Left ventricle myocardium inferior (tissue), 1 donor: ENCODE results near the gene ASTN1. TPM values are rescaled to one million over a fixed set of nuclear protein-coding genes. Genes with fewer than 3 reads are reported as not detected.

ENCODE experiments used
- DNase-seq: peaks from one replicate; pipeline ENCODE4 v3.0.0-alpha.2; 2020
- H3K27ac ChIP-seq: fragments of 200-600 bp; replicated peaks from 2 replicates; pipeline ENCODE4 v1.8.0; 2021
- H3K27me3 ChIP-seq: fragments of 200-600 bp; 2 replicates; pipeline ENCODE4 v1.8.0; 2021; ENCODE audit warnings: low read depth
- H3K36me3 ChIP-seq: fragments of 200-600 bp; 2 replicates; pipeline ENCODE4 v1.8.0; 2021
- H3K4me1 ChIP-seq: fragments of 200-600 bp; 2 replicates; pipeline ENCODE4 v1.8.0; 2021
- H3K4me3 ChIP-seq: fragments of 200-600 bp; 2 replicates; pipeline ENCODE4 v1.8.0; 2021; ENCODE audit warnings: mild to moderate bottlenecking, moderate library complexity
- H3K9me3 ChIP-seq: fragments of 200-600 bp; replicated peaks from 2 replicates; pipeline ENCODE4 v1.8.0; 2021
- intact Hi-C: fragments of 100-400 bp; cut with micrococcal nuclease; formaldehyde crosslinking; loops from one replicate; pipeline ENCODE4 v1.11.0; 2022
- total RNA-seq: library from RNA; stranded (reverse); fragmentation: NEBNext Ultra II Directional; extraction: Animal tissue kit (Norgen Biotek cat#: 25700); gene quantifications from one replicate; pipeline ENCODE4 v1.2.1, GENCODE V29; 2021
- TF ChIP-seq, protein P1 (sequence below): fragments of 200-600 bp; IDR thresholded peaks from 2 replicates; pipeline ENCODE4 v1.8.0; 2021; ENCODE audit warnings: antibody characterized with exemption, mild to moderate bottlenecking, borderline replicate concordance
- donor health status: DM: no; HTN: yes; CAD: no; lungs with severe emphysema.

The ASTN1 gene
- total RNA-seq, 1 donor from 2014 or later = 0.33 TPM

DNA sequence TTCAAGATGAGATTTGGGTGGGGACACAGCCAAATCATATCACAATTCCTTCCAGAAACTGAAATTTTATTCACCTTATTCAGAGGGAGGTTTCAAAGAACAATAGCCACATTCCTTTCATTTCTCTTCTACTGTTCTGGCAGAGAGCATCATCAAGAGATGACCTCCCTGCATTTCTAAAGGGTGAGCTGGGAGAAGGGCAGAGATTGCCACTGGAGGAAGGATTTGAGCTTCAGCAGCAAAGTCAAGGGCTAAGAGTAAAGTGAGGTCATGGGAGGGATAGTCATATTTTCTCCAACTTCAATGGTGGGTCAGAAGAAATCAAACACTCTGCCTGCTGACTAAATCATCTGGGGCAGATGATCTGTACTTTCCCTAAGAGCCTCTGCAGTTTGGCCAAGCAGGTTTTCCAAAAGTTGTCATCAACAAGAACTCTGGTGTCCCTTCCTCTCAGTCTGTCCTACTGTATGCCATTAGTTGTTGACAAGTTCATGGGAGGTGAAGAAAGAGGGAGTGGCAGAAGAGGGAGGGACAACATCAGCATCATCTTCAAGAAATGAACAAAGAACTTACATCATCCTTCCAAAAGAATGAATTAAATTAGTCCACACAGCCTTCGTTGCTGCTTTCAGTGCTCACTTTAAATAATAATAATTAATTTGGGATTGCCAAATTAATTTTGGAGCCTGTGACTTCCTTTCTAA, 298.3 kb downstream of the ASTN1 start:
- TF ChIP-seq, protein P1, sequence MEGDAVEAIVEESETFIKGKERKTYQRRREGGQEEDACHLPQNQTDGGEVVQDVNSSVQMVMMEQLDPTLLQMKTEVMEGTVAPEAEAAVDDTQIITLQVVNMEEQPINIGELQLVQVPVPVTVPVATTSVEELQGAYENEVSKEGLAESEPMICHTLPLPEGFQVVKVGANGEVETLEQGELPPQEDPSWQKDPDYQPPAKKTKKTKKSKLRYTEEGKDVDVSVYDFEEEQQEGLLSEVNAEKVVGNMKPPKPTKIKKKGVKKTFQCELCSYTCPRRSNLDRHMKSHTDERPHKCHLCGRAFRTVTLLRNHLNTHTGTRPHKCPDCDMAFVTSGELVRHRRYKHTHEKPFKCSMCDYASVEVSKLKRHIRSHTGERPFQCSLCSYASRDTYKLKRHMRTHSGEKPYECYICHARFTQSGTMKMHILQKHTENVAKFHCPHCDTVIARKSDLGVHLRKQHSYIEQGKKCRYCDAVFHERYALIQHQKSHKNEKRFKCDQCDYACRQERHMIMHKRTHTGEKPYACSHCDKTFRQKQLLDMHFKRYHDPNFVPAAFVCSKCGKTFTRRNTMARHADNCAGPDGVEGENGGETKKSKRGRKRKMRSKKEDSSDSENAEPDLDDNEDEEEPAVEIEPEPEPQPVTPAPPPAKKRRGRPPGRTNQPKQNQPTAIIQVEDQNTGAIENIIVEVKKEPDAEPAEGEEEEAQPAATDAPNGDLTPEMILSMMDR = no peak
- no peak overlapping the region for H3K27ac ChIP-seq
- no peak overlapping the region for H3K4me3 ChIP-seq
- no peaks in the 10 kb centered on the region for H3K27me3 ChIP-seq
- no peaks in the 10 kb centered on the region for H3K36me3 ChIP-seq
- no peak for DNase-seq
- intact Hi-C loops = no loop called here
- H3K9me3 ChIP-seq = no peaks in the 10 kb centered on the region
- no peaks in the 10 kb centered on the region for H3K4me1 ChIP-seq

DNA sequence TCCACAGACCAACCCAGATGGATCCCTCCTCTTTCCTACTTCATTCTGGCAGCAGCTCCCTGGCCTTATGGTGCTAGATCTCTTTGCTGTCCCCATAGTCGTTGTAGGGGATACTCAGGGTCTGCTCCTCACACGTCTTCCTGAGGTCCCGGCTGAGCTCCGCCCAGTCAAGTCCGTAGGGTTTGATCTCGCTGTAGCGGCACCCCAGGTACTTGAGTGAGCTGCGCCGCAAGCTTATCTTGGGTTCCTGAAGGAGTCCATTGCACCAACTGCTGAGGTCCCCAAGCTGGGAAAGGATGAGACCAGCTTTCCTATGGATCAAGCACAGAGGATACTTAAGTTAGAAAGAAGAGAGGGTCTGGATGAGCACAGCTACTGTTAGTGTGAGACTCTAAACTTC, 300.3 kb downstream of the ASTN1 start:
- Histone ChIP-seq H3K27ac (no peak overlapping the region), H3K27me3 (no peaks in the 10 kb centered on the region), H3K4me3 (no peak overlapping the region), H3K4me1 (no peaks in the 10 kb centered on the region), H3K9me3 (no peaks in the 10 kb centered on the region), H3K36me3 (no peaks in the 10 kb centered on the region)
- intact Hi-C loops = no loop called here
- DNase-seq = no peak
- TF ChIP-seq, protein P1 = no peak

GRCh38 chr1:176863613-176864012, 300.9 kb downstream of the ASTN1 start:
- DNase-seq = no peak
- Histone ChIP-seq H3K9me3 (no peaks in the 10 kb centered on the region), H3K27ac (no peak overlapping the region), H3K4me3 (no peak overlapping the region), H3K36me3 (no peaks in the 10 kb centered on the region), H3K4me1 (no peaks in the 10 kb centered on the region), H3K27me3 (no peaks in the 10 kb centered on the region)
- TF ChIP-seq, protein P1 = no peak
- intact Hi-C loops = no loop called here

DNA sequence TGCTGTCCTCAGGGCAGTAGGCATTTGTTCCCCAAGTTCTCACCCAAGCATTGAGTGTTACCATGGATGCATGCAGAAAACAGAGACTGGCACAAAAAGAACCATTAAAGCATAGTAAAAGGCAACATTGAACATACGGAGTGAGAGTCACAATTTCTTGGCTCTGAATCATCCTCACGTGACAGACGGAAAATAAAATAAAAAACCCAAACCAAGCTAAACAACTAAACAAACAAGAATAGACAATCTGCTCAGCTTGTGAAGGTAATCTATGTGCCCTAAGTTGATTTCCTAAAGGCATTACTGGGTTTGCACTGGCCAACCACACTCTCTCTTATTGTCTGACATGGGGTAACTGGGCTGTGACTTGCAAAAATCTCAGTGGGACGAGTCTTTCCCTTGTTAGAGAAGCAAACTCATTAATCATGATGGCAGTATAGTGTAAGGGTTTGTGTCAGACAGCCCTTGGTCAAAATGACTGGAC, 306.0 kb downstream of the ASTN1 start:
- Histone ChIP-seq H3K27me3 (no peaks in the 10 kb centered on the region), H3K4me3 (no peak overlapping the region), H3K9me3 (no peaks in the 10 kb centered on the region), H3K4me1 (peaks cover 6% of the 10 kb centered on the region), H3K27ac (no peak overlapping the region), H3K36me3 (no peaks in the 10 kb centered on the region)
- DNase-seq = no peak
- intact Hi-C loops = no loop called here
- TF ChIP-seq, protein P1 = no peak

DNA sequence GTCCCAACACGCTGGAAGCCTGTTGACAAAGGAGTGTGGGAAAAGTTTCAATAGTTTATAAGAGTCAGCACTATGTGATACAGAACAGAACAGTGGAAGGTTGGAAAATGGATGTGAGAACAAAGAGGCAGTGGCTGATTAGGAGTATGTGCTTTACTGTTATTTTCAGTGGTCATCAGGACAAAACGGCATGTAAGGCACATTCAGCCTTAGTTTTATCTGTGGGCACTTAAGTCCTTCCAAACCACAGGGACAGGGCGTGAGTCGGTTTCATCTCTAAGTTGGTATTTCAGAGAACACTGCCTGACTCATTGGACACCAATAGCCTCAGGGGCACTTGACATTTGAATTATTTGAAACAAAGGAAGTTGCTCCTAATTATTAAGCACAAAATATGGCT, 306.9 kb downstream of the ASTN1 start:
- Histone ChIP-seq H3K27me3 (no peaks in the 10 kb centered on the region), H3K9me3 (no peaks in the 10 kb centered on the region), H3K4me3 (no peak overlapping the region), H3K36me3 (no peaks in the 10 kb centered on the region), H3K4me1 (peaks cover 6% of the 10 kb centered on the region), H3K27ac (no peak overlapping the region)
- TF ChIP-seq, protein P1 = no peak
- intact Hi-C loops = no loop called here
- no peak for DNase-seq
